ENCODE data around the gene USP40.

The USP40 gene

DNA sequence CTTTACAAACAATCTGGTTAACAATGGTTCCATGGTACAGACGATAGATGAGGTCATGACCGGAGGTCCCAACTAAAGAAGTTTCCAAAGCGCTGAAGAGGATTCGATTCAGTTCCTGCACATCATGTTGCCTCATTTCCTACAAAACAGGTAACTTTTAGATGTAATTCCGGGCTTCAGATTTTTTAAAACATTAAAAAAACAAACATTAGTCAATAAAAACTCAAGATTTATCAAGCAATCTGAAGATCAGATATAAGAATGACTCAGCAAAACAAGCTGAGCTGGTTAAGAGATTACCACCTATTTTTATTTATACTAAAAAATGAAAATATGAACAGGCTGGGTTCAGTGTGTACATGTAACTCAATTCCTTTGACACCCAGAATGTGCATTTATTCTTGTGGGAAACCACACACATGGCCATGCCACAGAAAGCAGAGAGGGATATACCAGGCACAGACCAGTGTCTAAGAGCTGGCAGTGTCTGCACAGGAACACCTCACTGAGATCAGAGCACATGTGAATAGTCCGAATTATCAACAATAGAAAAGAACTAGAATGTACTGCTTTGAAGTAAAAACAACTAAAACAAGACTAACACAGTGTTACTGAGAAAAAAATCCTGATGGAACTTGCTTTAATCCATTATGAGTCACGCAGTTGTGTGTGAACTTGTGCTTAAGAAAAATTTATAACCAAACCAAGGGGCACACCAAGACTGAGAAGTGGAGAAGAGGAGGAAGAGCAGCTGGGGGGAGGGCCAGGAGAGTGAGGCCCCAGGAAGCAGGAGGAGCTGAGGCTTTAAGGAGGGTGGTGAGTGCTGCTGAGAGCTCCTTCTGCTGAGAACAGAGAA lies 9.5 kb downstream of the USP40 start:
- TF ChIP-seq ZNF645 (tag by site-specific recombination; IDR thresholded peaks at IDR 0.05) (no peak), ZNF214 (tag by site-specific recombination; IDR thresholded peaks at IDR 0.05; ENCODE audit: borderline replicate concordance) (no peak), ZNF26 (tag by site-specific recombination; IDR thresholded peaks at IDR 0.05) (no peak), ZNF266 (tag by site-specific recombination; IDR thresholded peaks at IDR 0.05; ENCODE audit: low read depth) (no peak), ZNF473 (tag by site-specific recombination; IDR thresholded peaks at IDR 0.05) (no peak), ZNF175 (tag by site-specific recombination; IDR thresholded peaks at IDR 0.05) (no peak), ZNF621 (tag by site-specific recombination; IDR thresholded peaks at IDR 0.05) (no peak), PATZ1 (tag by site-specific recombination; IDR thresholded peaks at IDR 0.05) (no peak), ZNF510 (tag by site-specific recombination; IDR thresholded peaks at IDR 0.05; ENCODE audit: insufficient replicate concordance) (no peak), ZNF521 (tag by site-specific recombination; IDR thresholded peaks at IDR 0.05) (no peak), ZFP3 (tag by site-specific recombination; IDR thresholded peaks at IDR 0.05; ENCODE audit: low read depth) (no peak), ZNF2 (tag by site-specific recombination; IDR thresholded peaks at IDR 0.05) (no peak), ZNF785 (tag by site-specific recombination; IDR thresholded peaks at IDR 0.05) (no peak), OVOL3 (tag by site-specific recombination; IDR thresholded peaks at IDR 0.05) (no peak), KLF1 (tag by site-specific recombination; IDR thresholded peaks at IDR 0.05) (no peak)
- ChIA-PET CTCF (no interaction called here), POLR2A (interaction anchor here (0.9 kb wide), 1 partner anchor 10 kb away, joined by 3 read pairs; the partner anchor contains the start of gene USP40)
- H3K4me1 ChIP-seq (ENCODE audit: control insufficient read depth, insufficient read depth, low read length) = no peaks in the 10 kb centered on the region
- peaks cover 4 to 51% of the 10 kb centered on the region in 2 experiments for H3K36me3 ChIP-seq (ENCODE audit: control insufficient read depth in 2 of 2, insufficient read depth in 1 of 2, low read length in 2 of 2)
- H3K4me3 ChIP-seq (ENCODE audit: low read depth, low read length) = no peak overlapping the region
- no peaks in the 10 kb centered on the region for H3K9me3 ChIP-seq (ENCODE audit: control insufficient read depth, insufficient read depth, low read depth, low read length)
- H3K27ac ChIP-seq (ENCODE audit: extremely low read depth, low read depth, low read length) = no peak overlapping the region

GRCh38 chr2:233553366-233553765 lies 13.2 kb downstream of the USP40 start:
- Histone ChIP-seq H3K9me3 (ENCODE audit: control insufficient read depth, insufficient read depth, low read depth, low read length) (no peaks in the 10 kb centered on the region), H3K27ac (ENCODE audit: extremely low read depth, low read depth, low read length) (no peak overlapping the region), H3K36me3 (ENCODE audit: control insufficient read depth in 2 of 2, insufficient read depth in 1 of 2, low read length in 2 of 2) (peaks cover 10 to 56% of the 10 kb centered on the region in 2 experiments), H3K4me3 (ENCODE audit: low read depth, low read length) (no peak overlapping the region), H3K4me1 (ENCODE audit: control insufficient read depth, insufficient read depth, low read length) (no peaks in the 10 kb centered on the region)
- CTCF ChIA-PET = interaction anchor here (0.6 kb wide), 1 partner anchor 1203 kb away, joined by 3 read pairs; no protein-coding TSS in a partner anchor
- TF ChIP-seq ZNF211 (tag by site-specific recombination; IDR thresholded peaks at IDR 0.05; ENCODE audit: low read depth) = no peak
- TF ChIP-seq ZNF214 (tag by site-specific recombination; IDR thresholded peaks at IDR 0.05; ENCODE audit: borderline replicate concordance) = no peak
- TF ChIP-seq ZNF221 (tag by site-specific recombination; IDR thresholded peaks at IDR 0.05; ENCODE audit: borderline replicate concordance) = no peak
- TF ChIP-seq REST (tag by site-specific recombination; IDR thresholded peaks at IDR 0.05) = no peak
- TF ChIP-seq SETDB1 (IDR thresholded peaks at IDR 0.05; ENCODE audit: insufficient read length, low read length) = no peak
- POLR2A ChIA-PET = interaction anchor here (1.0 kb wide), 1 partner anchor 13 kb away, joined by 4 read pairs; the partner anchor contains the start of gene USP40

Measured in HEK293 (cell line).